GM12878 (cell line): ENCODE results near the gene IP6K3. TPM values are rescaled to one million over a fixed set of nuclear protein-coding genes. Genes with fewer than 3 reads are reported as not detected.

Experiments
- ATAC-seq: fragments of 200-7000 bp; cut with Tn5 transposase; 3 replicates; pipeline ENCODE4 v1.9.1; 2020; ENCODE audit warnings: mild to moderate bottlenecking, moderate library complexity
- BruUV-seq: library from RNA; stranded (reverse); fragments of 400-500 nt; replicated peaks from 2 replicates; lab custom pipeline; 2021; lab: Mats Ljungman, UMichigan
- CTCF ChIA-PET: fragments of 300-600 bp; sonication (Branson Sonifier 250); formaldehyde crosslinking; extraction: SDS; loops from one replicate; lab custom pipeline; 2021; ENCODE audit warnings: inconsistent platforms; lab: Yijun Ruan, JAX
- POLR2A ChIA-PET: fragments of 350-600 bp; formaldehyde crosslinking; extraction: SDS; loops from one replicate; lab custom pipeline; 2021; ENCODE audit warnings: inconsistent platforms; lab: Charles Lee
- RAD21 ChIA-PET: fragments of 300-600 bp; sonication (Branson Sonifier 250); formaldehyde crosslinking; loops from one replicate; lab custom pipeline; 2023; ENCODE audit warnings: antibody characterized with exemption; ENCODE audit not compliant: unreplicated experiment; lab: Charles Lee
- SMC1A ChIA-PET: fragments of 300-600 bp; sonication (Branson Sonifier 250); formaldehyde crosslinking; loops from one replicate; lab custom pipeline; 2023; ENCODE audit not compliant: unreplicated experiment, uncharacterized antibody; lab: Charles Lee
- DNase-seq: peaks from one replicate; pipeline ENCODE4 v3.0.0-alpha.2; 2011; ENCODE audit warnings: low read depth, low spot score
- FAIRE-seq: peaks from 3 replicates; lab custom pipeline; 2011; peaks lifted over from hg19 to GRCh38; lab: Jason Lieb, UNC
- H2AFZ ChIP-seq: 2 replicates; pipeline ENCODE4 v1.6.0; 2011; ENCODE audit warnings: low read depth, low read length, control low read depth; ENCODE audit not compliant: control insufficient read depth
- H3K27ac ChIP-seq: 2 replicates; pipeline ENCODE4 v1.5.1; 2011; ENCODE audit warnings: control low read depth; ENCODE audit not compliant: control insufficient read depth, insufficient read depth
- H3K27me3 ChIP-seq, 2 experiments: replicated peaks in 1 of 2; 2 replicates each; pipeline versions ENCODE4 v1.6.0 to v1.6.1; 2011; ENCODE audit warnings: low read length in 1 of 2; ENCODE audit not compliant: control insufficient read depth in 2 of 2, insufficient read depth in 2 of 2
- H3K36me3 ChIP-seq, 2 experiments: 2 replicates each; pipeline ENCODE4 v1.5.1; 2011; ENCODE audit warnings: low read length in 1 of 2; ENCODE audit not compliant: control insufficient read depth in 2 of 2, insufficient read depth in 2 of 2
- H3K4me1 ChIP-seq: 2 replicates; pipeline ENCODE4 v1.6.1; 2011; ENCODE audit warnings: mild to moderate bottlenecking, low read length, moderate library complexity, mixed read lengths; ENCODE audit not compliant: control insufficient read depth, insufficient read depth
- H3K4me2 ChIP-seq: 2 replicates; pipeline ENCODE4 v1.6.0; 2011; ENCODE audit warnings: control low read depth; ENCODE audit not compliant: control insufficient read depth, insufficient read depth
- H3K4me3 ChIP-seq: fragments of 200-600 bp; sonication (generic); 2 replicates; pipeline ENCODE4 v1.5.1; 2016
- H3K79me2 ChIP-seq: 2 replicates; pipeline ENCODE4 v1.6.0; 2011; ENCODE audit warnings: low read length; ENCODE audit not compliant: control insufficient read depth, insufficient read depth
- H3K9ac ChIP-seq: 2 replicates; pipeline ENCODE4 v1.8.0; 2011; ENCODE audit warnings: low read length, control low read depth, mixed read lengths; ENCODE audit not compliant: control insufficient read depth, insufficient read depth
- H3K9me3 ChIP-seq: replicated peaks from 3 replicates; pipeline ENCODE4 v1.5.1; 2011; ENCODE audit warnings: mild to moderate bottlenecking, low read length; ENCODE audit not compliant: control insufficient read depth, insufficient read depth
- H4K20me1 ChIP-seq: 2 replicates; pipeline ENCODE4 v1.6.0; 2011; ENCODE audit not compliant: control insufficient read depth, insufficient read depth
- KAT2A ChIP-seq: conservative IDR thresholded peaks from 2 replicates; pipeline ENCODE4 v1.6.1; 2011; ENCODE audit warnings: low read depth, low read length; ENCODE audit not compliant: control insufficient read depth
- POLR2A ChIP-seq: IDR thresholded peaks from 2 replicates; pipeline ENCODE4 v1.6.1; 2011; ENCODE audit warnings: low read depth, mild to moderate bottlenecking, low read length
- RUNX3 ChIP-seq: IDR thresholded peaks from 2 replicates; pipeline ENCODE4 v1.6.1; 2012; ENCODE audit warnings: low read length, inconsistent platforms
- ZBTB40 ChIP-seq: fragments of 450-650 bp; IDR thresholded peaks from 2 replicates; pipeline ENCODE4 v1.6.1; 2016; ENCODE audit warnings: mild to moderate bottlenecking, moderate library complexity, borderline replicate concordance
- WGBS: methylation state at CpG from one replicate; pipeline ENCODE4 v1.1.6; 2016; ENCODE audit warnings: low lambda C conversion rate; ENCODE audit not compliant: insufficient replicate concordance, insufficient coverage; ENCODE audit errors: missing lambda C conversion rate; 5-methylcytosine and 5-hydroxymethylcytosine counted together
- in situ Hi-C: fragments of 300-500 bp; cut with MboI; formaldehyde crosslinking; loops from 9 replicates; pipeline ENCODE4 v1.14.3; 2018; ENCODE audit warnings: mixed read lengths
- intact Hi-C: fragments of 100-400 bp; cut with micrococcal nuclease; formaldehyde crosslinking; loops from one replicate; pipeline ENCODE4 v1.14.2; 2022; ENCODE audit not compliant: unreplicated experiment
- polyA plus RNA-seq, 11 experiments: library from polyadenylated mRNA; depleted of rRNA in 4 of 11; unstranded in 6 of 11; stranded (reverse) in 5 of 11; fragments of >200 nt; fragmentation: Nextera tagmentation in 4 of 11; fragmentation: Illumina TruSeq in 1 of 11; extraction: Ambion mirVana in 4 of 11; extraction: Trizol in 1 of 11; gene quantifications; 1 replicate in 1 of 11; 2 replicates in 10 of 11; pipeline versions ENCODE4 v1.2.1 to v1.2.3, GENCODE V29; 2011 to 2016; ENCODE audit warnings: inconsistent platforms in 2 of 11, missing spikeins in 2 of 11, low read depth in 1 of 11
- total RNA-seq, 4 experiments: library from RNA; depleted of rRNA in 3 of 4; stranded (reverse); fragments of >200 nt in 3 of 4; fragmentation: Illumina TruSeq in 1 of 4; extraction: Trizol in 1 of 4; gene quantifications; 2 replicates each; pipeline versions ENCODE4 v1.2.1 to v1.2.3, GENCODE V29; 2013 to 2021

IP6K3 gene
- total and polyA plus RNA-seq, 10 of the 15 experiments (the other 5 are each of a cell fraction or from before 2014, with no cell fraction given) = 0.02 to 0.15 (median 0.09) TPM; not detected in 7

GRCh38 chr6:33708516-33709204 lies 38.0 kb downstream of the IP6K3 start (continued):
- TF ChIP-seq ZBTB40 = no peak
- TF ChIP-seq, all 136 proteins: peak for 0

- TF ChIP-seq RUNX3 = peak; percentile 53; the same call in 1 of the 2 replicates
- no peak for TF ChIP-seq POLR2A
- TF ChIP-seq KAT2A = no peak
- intact Hi-C loops = no loop called here
- FAIRE-seq (no peak), ATAC-seq (no peak), DNase-seq (no peak)
- Histone ChIP-seq H4K20me1 (no peaks in the 10 kb centered on the region; the same call in 1 of the 2 replicates), H3K4me1 (peaks cover 28% of the 10 kb centered on the region), H2AFZ (no peak overlapping the region), H3K79me2 (peaks cover 10% of the 10 kb centered on the region), H3K27me3 (no peaks in the 10 kb centered on the region), H3K9me3 (no peaks in the 10 kb centered on the region), H3K4me2 (no peak overlapping the region), H3K36me3 (no peaks in the 10 kb centered on the region; a peak in 1 of 4 replicates), H3K27ac (no peak overlapping the region), H3K9ac (no peak overlapping the region), H3K4me3 (no peak overlapping the region)
- ChIA-PET CTCF (interaction anchor here (0.7 to 1.2 kb wide), 2 partner anchors 118 to 121 kb away, joined by 3 read pairs; no protein-coding TSS in a partner anchor), RAD21 (no interaction called here), POLR2A (interaction anchor here (1.3 kb wide), 1 partner anchor 123 kb away, joined by 3 read pairs; no protein-coding TSS in a partner anchor), SMC1A (interaction anchor here (0.6 to 2.3 kb wide), 3 partner anchors 100 to 122 kb away, joined by 3 to 5 read pairs (median 5); no protein-coding TSS in a partner anchor)
- no TSS peak for BruUV-seq
- 97% methylated on average over 5 of the region's 5 CpGs for WGBS
- in situ Hi-C loops = no loop called here
Observed at GRCh38 chr6:33707771-33708170, 38.9 kb downstream of the IP6K3 start.
